Cortex of kidney (tissue), 1 donor: ENCODE results near the gene SMYD5.

Source experiments
- DNase-seq: peaks from one replicate; lab custom pipeline; 2025; lab: John Stamatoyannopoulos, UW

SMYD5 gene

DNA sequence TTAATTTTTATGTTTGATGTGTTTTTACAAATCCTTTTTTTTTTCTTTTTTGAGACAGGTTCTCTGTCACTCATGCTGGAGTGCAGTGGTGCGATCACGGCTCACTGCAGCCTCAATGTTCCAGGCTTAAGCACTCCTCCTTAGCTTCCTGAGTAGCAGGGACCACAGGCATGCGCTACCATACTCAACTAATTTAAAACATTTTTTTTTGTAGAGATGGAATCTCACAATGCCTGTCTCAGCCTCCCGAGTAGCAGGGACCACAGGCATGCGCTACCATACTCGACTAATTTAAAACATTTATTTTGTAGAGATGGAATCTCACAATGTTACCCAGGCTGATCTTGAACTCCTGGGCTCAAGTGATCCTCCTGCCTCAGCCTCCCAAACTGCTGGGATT is 8.4 kb upstream of the SMYD5 start:
- no peak for DNase-seq

DNA sequence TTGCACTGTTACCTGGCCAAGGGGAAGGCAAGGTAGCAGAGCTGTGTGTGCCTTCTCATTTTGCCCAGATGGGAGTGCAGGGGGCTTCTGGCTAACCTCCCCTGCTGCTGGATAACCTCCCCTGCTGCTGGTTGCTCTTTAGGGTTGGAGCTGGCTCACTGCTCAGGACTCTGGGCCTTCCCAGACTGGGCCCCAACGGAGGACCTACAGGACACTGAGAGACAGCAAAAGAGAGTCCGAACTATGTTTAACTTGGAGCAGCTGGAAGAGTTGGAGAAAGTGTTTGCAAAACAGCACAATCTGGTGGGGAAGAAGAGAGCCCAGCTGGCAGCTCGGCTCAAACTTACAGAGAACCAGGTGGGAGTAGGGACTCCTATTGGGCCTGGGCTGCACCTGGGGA is 5.8 kb upstream of the SMYD5 start:
- DNase-seq: no peak

DNA sequence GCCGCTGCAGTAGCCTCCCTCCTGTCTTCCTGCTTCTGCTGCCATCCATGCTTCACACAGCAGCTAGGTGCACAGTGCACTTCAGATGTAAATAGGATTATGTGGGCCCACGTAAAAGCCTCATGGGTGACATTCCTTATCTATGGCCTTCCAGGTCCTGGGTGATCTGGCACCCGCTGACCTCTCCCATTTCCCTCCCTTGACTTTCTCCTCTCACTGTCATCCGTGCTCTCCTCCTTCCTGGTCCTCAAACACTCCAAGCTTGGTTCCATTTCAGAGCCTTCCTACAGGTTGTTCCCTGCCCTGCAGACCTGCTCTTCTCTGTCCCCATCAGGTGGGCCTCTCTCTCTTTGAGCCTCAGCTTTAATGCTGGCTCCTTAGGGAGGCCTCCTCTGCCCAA is 4.0 kb upstream of the SMYD5 start:
- no peak for DNase-seq

DNA sequence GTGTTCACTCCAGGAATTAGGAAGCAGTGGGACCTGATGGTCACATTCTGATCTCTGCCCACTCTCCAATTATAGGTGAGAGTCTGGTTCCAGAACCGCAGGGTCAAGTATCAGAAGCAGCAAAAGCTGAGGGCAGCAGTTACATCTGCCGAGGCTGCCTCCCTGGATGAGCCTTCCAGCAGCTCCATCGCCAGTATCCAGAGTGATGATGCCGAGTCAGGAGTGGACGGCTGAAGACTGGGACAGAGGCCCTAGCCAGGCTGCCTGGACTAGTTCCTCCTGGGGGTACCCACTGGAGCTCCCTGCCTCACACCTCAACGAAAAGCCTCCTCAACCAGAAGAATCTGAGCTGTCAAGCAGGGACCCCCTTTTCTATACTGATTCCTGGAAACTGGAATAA is 3.3 kb upstream of the SMYD5 start:
- no peak for DNase-seq

DNA sequence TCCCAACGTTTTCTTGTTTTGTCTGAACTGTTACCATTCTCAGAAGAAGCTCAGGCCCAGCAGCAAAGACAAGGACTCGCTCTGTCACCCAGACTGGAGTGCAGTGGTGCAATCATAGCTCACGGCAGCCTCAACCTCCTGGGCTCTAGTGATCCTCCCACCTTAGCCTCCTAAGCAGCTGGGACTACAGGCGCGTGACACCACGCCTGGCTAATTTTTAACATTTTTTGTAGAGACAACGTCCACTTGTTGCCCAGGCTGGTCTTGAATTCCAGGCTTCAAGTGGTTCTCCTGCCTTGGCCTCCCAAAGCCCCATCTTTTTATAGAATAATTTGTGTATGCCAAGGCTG is 2.0 kb upstream of the SMYD5 start:
- no peak for DNase-seq

DNA sequence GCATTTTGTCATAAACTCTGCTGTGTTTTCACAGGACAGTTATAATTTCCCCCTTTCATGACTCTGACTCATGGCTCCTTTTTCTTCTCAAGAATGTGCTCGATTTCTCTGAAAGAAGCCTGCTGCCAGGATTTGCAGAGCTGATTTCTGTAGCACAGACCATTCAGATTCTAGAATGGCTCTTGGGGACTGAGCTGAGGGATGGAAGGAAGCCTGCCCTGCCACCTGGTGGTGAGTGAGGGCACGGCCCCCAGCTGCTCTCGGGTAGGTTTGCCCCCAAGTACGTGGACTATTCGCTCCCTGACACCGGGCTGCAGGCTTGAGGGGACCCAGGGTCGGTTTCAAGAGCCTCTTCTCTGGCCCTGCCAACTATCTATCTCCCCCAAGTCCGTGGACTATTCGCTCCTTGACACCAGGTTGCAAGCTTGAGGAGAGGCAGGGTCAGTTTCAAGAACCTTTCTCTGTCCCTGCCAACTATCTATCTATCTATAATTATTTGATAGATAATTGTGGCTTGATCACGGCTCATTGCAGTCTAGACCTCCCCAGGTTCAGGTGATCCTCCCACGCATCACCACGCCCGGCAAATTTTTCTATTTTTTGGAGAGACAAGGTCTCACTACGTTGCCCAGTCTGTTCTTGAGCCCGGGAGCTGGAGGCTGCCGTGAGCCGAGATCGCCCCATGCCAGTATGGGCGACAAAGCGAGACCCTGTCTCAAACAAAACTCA is 1.4 kb upstream of the SMYD5 start:
- no peak for DNase-seq

DNA sequence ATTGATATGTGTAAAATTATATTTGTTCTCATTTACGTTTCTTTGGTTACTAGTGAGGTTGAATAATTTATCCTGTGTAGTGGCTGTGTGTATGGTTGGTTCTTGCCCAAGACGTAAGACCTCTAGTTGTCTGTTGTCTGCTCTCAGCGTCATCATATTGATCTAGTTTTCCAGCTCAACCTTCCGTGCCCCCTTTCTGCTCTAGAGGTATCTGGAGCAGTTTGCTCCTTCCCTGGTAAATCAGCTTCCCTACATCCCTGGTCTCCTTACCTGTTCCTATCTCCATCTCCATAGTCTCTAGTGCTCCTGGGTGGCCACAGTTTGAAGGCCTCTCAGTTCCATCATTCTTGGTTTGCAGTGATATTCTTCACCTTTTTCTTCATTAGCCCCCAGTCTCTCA is 1.2 kb downstream of the SMYD5 start:
- no peak for DNase-seq

DNA sequence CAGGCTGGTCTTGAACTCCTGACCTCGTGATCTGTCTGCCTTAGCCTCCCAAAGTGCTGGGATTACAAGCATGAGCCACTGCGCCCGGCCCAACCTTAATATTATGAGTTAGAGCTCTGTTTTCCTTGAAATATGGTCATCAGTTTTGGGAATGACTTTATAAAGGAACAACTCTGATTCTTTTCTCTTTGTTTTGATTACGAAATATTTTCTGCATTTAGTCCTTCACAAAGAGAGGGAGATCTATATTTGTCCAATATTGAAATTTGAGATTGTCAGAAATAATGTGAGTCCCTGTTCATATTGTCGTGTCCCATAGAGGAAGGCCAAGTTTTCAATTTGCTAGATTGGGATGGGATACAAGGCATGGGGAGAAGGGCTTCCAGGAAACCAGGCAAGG is 3.1 kb downstream of the SMYD5 start:
- DNase-seq: no peak

DNA sequence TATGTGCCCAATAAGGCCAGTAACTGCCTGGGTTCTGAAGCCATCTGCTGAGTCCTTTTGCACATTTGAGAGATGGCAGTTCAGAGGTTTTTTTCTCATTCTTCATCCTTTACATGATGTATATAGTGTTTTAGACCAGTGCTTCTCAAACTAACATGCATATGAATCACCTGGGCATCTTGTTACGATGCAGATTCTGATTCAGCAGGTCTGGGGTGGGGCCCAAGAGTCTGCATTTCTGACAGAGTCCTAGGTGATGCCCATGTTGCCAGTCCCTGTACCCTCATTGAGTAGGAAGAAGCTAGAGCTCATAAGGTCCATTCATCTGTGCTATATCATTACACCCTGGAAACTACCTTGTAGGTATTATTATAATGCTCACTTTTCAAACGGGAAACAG is 3.8 kb downstream of the SMYD5 start:
- no peak for DNase-seq

DNA sequence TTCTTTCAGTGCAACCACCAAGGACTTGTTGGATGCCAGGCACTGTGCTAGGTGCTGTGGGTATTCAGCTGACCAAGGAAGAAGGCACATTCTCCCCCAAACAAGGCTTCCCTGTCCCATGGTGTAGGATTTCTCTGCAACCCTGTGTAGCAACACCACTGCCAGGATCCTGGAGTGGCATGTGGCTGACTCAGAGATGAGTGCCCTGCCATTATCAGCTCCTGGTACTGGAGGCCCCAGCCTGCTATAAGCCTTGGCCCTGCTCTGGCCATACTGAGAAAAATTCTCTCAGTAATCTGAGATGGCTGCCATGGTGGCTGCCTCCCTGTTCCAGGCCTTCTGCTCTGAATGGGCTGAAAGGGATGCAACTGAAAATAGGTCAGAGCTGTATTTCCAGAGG is 4.3 kb downstream of the SMYD5 start:
- DNase-seq: no peak

DNA sequence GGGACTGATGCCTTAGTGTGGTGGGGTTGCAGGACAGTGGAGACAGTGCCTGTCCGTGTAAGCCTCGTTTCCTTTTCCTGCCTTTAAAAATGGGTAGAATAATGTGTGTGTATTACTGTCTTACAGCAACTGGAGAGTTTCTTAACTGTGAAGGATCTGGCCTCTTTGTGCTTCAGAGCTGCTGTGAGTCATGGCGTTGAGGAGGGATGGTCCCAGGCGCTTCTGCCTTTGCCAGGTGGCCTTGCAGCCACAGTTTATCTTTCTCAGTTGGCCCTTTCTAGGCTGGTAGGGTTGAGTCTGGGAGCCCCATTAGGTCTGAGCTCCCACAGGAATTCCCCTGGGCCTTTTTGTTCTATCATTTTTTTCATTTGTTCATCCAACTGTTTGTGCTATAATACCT is 9.8 kb downstream of the SMYD5 start:
- DNase-seq: no peak

DNA sequence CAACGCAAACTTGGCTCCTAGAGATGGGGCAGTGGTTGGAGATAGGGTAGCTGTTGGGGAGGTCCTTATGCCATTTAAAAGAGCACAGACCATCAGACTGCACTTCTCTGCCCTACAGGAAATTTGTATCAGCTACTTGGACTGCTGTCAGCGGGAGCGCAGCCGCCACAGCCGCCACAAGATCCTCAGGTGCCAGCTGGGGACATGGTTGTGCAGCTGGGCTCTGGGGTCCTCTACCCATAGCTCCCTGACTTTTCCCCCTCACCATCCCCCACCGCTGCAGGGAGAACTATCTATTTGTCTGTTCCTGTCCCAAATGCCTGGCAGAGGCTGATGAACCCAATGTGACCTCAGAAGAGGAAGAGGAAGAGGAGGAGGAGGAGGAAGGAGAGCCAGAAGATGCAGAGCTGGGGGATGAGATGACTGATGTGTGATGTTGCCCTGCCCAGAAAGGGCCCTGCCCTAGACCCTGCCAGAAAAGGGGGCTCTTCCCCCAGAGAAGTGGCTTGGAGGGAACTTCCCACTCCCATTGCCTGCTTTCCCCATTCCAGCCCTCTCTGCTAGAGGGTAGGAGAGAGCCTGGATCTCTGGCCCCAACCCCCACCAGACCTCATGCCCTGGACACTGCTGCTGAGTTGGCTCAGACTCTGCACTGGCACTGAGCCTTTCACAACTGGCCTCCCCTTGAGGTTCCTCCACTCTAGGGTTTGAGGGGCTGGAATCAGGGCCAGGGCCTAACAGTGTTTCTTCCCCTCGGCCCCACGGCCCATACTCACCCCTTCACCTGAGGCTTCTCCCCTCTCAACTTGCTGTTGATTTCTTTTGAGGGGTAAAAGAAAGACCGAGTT is 11.7 kb downstream of the SMYD5 start:
- DNase-seq: no peak

DNA sequence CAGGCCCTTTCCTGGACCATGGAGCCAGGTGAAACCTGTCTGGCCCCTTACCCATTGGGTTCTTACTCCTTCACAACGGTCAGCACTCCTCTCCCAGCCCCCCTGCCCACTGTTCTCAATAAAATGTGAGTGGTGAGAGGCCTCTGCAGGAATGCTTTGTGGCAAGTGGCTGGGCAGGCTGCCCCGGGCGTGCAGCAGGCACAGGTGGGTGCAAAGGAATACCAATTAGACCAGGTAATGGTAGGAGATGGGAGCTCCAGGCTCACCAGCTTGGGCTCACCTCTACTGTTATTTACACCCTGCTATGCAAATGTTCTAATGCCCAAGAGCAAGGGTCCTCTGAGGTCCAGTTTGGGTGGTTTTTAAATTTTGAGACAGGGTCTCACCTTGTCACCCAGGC is 13.0 kb downstream of the SMYD5 start:
- no peak for DNase-seq

DNA sequence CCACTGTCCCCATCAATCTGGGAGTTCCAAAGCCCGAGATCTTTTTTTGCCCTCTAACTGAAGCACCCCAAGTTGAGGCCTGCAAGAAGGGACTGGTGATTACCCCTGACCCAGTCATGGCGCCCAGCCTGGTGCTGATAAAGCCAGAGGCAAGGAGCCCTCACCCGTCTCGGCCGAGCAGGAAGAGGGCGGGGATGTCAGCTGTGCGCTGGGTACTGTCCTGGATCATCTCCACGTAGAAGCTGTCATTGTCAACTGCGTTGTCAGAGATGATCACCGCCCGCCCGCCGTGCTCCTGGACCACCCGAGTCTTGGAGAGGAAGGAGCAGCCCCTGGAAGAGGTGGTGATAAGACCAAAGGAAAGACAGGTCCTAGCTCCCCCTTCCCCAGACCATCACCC is 14.6 kb downstream of the SMYD5 start:
- no peak for DNase-seq

DNA sequence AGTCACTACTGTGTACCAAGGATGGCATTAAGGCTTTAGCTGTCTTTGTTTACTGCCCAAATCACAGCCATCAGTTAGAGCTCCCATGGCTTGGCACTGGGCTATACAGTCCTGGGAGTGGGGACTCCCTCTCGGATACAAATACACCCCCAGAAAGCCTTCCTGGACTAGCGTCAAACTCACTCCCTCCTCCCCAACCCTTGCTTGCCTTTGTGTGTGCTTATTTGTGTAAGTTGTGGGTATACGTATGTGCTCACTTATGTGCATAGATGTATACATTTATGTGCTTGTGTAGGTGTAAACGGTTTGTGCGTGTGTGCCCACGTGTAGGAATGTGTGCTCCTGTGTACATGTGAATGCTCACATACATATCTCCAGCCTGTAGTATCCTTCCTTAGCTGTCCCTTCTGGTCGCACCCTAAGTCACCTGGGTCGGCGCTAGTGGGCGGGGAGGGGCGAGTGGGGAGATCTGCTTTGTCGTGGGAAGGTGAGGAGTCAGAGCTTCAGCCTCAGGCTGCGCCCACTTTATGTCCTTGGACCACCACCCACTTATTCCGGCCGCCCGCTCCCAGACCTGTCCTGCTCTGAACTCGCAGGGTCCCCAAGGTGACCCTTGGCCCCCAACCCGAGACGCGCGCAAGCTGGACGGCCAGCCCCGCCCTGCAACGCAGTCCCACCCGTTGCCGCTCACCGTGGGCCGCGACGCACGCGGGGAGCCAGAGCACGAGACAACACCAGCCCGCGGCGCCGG is 18.5 kb downstream of the SMYD5 start:
- DNase-seq: no peak

DNA sequence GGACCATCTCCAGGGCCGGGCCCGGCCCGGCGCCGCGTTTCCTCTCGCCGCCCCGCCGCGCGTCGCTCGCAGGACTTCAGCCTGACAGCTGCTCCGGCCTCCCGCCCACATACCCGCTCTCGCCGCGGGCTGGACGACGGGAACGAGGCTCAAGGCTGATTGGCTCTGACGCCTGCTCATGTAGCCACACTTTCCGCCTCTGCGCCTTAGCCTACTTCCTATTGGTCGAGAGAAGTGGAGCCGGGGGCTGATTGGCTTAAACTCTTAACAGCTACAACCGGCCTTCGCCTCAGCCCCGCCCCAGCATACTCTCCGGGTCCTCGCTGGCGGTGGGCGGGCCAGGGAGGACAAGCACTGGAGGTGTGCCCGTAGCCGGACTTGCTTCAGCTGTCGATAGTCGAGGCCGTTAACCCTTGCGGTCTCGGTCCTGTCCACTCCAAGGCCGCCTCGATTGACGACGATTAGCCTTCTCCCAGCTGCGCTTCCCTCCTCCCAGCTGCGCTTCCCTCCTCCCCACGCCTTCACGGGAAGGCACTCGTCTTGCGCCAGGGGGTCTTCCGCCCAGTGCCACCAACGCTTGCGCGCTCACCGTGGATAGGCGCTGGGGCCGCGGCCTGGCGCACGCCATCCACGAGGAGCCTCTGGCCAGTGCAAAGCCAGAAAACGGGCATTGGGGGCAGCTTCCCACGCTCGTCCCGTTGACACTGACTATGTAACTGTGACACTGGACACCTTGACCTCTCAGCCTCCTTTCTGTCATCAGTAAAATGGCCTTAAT is 19.3 kb downstream of the SMYD5 start, which contains the start of gene PRADC1:
TSS of gene PRADC1 (minus strand) at position 86 of the 778 bp plus-strand sequence. CDS start at position 7, 79 bp downstream.
- DNase-seq: peak; percentile 49

DNA sequence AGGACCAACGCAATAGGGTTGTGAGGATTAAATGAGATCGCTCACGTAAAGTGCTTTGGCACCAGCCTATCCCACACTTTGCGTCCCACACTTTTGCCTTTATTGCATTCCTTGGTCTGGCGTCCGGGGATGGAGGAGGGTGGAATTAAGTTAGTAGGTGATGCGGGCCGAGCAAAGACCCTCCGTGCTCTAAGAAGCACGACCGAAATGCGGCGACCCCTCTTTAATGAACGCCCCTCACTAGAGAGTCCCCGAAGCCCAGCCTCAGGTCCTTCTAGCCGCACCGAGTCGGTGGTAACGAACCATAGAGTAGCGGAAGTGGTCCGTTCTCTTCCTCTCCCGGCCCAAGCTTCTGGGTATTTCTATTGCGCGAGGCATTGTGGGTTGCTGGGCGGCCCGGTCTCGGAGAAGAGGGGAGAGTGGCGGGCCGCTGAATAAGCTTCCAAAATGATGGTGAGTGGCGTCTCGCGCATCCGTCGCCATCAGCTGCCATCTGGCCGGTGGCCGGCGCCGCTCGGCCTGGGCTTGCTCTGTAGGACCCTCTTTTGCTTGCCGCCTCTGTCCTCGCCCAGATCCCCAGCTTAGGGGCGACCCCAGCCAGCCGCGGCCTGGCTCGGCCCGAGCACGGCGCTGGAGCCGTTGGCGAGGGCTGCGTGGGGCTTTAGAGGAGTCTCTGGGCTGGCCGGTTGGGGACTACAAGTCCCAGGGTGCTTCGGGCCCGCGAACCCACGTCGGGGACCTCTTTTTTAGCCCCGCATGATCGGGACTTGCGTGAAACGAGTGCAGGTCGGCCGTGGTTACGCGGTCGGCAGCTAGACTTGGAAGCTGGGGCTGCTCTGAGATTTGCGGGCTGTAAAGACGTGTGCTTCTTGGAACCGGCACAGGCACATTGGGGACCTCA is 20.1 kb downstream of the SMYD5 start, which contains the start of gene CCT7:
TSS of gene CCT7 (plus strand) at position 377 of the 901 bp plus-strand sequence. CDS start at position 448, 71 bp downstream.
- no peak for DNase-seq

DNA sequence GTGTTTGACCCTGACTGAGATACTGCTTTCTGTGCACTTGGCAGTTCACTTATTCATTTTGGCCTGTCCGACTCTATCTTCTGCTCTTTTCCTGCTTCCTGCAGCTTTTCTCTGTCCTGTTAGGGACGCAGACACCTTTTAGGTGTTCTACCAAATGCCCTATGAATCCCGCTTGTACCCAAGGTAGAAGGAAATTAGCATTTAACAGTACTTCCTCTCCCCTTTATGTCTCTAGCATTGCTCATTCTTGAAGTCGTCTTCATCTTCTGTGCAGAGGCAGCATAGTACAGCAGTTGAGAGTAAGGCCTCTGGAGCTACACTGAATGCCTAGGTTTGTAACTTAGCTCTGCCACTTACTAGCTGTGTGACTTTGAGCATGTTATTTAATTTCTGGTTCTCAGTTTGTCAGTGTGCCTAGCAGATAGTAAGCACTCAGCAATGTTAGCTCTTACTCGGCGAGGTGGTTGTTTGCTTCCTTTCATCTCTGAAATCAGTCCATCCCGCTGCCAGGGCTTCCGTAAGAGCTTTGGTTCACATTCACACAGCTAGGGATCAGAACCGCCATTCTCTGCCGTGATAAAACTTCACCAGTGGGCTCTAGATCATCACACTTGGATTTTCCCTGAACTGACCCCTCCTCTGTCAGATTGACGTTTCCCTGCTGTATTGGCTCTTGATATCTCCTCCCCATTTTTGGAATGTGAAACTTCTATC is 21.4 kb downstream of the SMYD5 start:
- no peak for DNase-seq

DNA sequence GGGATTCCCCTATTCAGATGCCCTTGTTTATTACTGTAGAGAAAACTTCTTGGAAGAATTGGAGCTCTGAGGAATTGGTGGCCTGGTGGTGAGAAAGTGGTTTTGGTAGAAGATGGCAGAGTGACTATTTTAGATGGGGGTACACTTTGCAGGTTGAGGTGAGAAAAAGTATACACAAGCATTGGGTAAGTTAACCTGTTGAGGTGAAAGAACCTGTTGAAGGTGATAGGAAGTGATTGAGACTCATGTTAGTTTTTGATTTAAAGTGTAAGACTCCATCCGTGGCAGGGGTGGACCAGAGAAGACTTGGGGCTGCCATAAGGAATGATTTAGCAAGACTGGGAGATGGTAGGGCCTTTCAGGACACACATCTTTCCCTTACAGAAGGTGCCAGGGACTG is 23.1 kb downstream of the SMYD5 start:
- no peak for DNase-seq

DNA sequence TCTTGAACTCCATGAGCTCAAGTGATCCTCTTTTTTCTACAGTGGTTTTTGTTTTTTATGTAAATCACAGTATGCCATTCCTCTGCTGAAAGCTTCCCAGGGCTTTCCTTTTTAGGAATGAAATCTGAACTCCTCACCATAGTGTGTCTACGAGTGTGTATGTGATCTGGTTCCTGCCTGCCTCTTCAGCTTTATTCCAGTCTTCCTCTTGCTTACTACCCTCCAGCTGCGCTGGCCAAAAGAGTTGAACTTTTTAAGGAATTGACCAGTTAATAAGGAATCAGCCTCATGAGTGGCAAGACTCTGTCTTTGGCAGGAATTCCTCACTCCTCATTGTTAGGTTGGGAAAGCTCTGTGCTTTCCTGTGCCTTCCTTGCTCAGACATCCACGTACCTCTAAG is 24.1 kb downstream of the SMYD5 start:
- DNase-seq: no peak
